ENCODE measurements around the gene BATF3.

The BATF3 gene

DNA sequence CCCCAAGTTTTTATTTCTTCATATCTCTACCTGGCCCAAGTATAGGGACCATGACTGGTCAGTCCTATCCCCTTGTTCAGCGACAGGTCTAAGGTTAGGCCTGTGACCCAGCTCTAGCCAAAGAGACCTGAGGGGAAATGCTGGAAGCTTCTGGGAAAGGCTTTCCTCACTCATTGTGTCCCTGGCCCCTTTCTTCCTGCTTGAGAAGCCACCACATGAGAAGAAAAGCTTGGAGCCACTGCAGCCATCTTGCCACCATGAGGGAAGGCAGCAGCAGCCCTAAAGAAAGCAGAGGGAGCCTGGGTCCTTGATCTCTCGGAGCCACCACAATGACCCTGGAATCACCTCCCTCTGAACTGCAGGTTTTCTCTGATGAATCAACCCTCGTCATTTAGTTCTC lies 47.7 kb downstream of the BATF3 start:
- Histone ChIP-seq H3K36me3 (no peaks in the 10 kb centered on the region), H3K27me3 (no peaks in the 10 kb centered on the region), H3K4me1 (no peaks in the 10 kb centered on the region), H3K9me3 (no peaks in the 10 kb centered on the region), H3K4me3 (ENCODE audit: low read depth, low read length) (no peak overlapping the region)
- TF ChIP-seq, protein P1, sequence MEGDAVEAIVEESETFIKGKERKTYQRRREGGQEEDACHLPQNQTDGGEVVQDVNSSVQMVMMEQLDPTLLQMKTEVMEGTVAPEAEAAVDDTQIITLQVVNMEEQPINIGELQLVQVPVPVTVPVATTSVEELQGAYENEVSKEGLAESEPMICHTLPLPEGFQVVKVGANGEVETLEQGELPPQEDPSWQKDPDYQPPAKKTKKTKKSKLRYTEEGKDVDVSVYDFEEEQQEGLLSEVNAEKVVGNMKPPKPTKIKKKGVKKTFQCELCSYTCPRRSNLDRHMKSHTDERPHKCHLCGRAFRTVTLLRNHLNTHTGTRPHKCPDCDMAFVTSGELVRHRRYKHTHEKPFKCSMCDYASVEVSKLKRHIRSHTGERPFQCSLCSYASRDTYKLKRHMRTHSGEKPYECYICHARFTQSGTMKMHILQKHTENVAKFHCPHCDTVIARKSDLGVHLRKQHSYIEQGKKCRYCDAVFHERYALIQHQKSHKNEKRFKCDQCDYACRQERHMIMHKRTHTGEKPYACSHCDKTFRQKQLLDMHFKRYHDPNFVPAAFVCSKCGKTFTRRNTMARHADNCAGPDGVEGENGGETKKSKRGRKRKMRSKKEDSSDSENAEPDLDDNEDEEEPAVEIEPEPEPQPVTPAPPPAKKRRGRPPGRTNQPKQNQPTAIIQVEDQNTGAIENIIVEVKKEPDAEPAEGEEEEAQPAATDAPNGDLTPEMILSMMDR (IDR thresholded peaks at IDR 0.05; ENCODE audit: low read depth, low read length), result no peak
- DNase-seq, result no peak

DNA sequence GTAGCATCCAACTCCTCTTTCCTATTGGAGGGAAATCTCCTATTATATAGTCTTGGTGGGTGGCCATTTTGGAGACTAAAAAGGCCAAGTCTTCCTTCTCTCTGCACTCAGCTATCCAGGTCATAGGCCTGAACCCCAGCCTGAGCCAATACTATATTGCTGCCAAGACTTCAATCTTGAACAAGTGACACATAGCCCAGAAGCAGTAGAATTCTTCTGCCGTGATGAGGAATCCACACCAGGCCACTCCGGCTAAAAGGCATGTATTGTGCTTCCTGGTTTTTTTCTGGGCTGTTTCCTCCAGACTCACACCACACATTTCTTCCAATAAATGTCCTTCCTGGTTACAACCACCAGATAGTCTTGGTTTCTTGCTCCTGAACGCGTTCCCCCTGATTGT lies 48.1 kb downstream of the BATF3 start:
- no peak for DNase-seq
- no peak overlapping the region for H3K4me3 ChIP-seq (ENCODE audit: low read depth, low read length)
- TF ChIP-seq, protein P1 (IDR thresholded peaks at IDR 0.05; ENCODE audit: low read depth, low read length), result no peak
- no peaks in the 10 kb centered on the region for H3K36me3 ChIP-seq
- H3K9me3 ChIP-seq, result no peaks in the 10 kb centered on the region
- no peaks in the 10 kb centered on the region for H3K4me1 ChIP-seq
- no peaks in the 10 kb centered on the region for H3K27me3 ChIP-seq

DNA sequence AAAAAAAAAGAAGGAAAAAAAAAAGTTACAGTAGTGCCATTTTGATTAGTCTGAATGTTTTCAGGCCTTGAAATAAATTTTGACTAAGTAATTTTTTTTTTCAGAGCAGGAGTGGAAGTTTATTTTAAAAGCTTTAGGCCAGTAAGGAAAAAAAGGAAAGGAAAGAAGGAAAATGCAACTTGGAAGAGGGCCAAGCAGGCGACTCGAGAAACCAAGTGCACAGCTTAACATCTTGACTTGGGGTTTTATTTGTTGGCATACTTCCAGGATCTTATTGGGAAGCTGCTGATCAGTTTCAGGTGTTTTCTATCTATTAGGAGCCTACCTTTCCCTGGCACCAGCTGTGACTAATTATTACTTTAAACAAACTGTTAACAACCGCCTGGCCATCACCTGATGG lies 49.4 kb downstream of the BATF3 start:
- Histone ChIP-seq H3K9me3 (no peaks in the 10 kb centered on the region), H3K4me3 (ENCODE audit: low read depth, low read length) (no peak overlapping the region), H3K36me3 (no peaks in the 10 kb centered on the region), H3K4me1 (no peaks in the 10 kb centered on the region), H3K27me3 (no peaks in the 10 kb centered on the region)
- TF ChIP-seq, protein P1 (IDR thresholded peaks at IDR 0.05; ENCODE audit: low read depth, low read length), result no peak
- no peak for DNase-seq

DNA sequence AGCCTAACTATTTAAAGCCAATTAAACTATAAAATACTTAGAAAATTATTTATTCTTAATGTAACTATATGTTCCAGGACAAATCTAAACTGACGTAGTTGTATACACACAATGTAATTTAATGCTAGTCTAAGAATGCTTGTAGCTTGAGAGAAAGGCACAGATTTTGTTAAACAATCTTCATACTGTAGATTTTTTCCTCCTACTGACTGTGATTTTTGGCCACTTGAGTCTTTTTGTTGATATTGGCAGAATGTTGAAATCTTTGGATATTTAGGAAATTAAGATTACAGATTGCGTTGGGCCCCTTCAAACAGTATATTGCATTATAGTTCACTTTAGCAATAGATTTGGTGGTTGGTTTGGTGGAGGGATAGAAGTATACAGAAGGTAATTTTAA lies 50.6 kb downstream of the BATF3 start:
- Histone ChIP-seq H3K27me3 (no peaks in the 10 kb centered on the region), H3K4me3 (ENCODE audit: low read depth, low read length) (no peak overlapping the region), H3K9me3 (no peaks in the 10 kb centered on the region), H3K36me3 (no peaks in the 10 kb centered on the region), H3K4me1 (no peaks in the 10 kb centered on the region)
- DNase-seq, result no peak
- TF ChIP-seq, protein P1 (IDR thresholded peaks at IDR 0.05; ENCODE audit: low read depth, low read length), result no peak

DNA sequence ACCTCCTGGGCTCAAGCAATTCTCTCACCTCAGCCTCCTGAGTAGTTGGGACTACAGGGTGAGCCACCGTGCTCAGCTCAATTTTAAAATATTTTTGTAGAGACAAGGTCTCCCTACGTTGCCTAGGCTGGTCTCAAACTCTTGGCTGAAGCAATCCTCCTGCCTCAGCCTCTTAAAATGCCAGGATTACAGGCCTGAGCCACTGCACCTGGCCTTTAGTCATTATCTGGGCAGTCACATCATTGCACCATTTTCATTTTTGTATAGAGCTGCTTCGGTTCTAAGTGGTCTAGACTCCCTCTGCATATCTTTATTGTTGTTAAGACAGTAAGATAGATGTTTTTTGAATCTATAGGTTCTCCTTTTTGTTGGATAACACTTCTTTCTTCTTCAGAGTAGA lies 51.2 kb downstream of the BATF3 start:
- TF ChIP-seq, protein P1 (IDR thresholded peaks at IDR 0.05; ENCODE audit: low read depth, low read length), result no peak
- H3K27me3 ChIP-seq, result no peaks in the 10 kb centered on the region
- H3K4me1 ChIP-seq, result no peaks in the 10 kb centered on the region
- H3K36me3 ChIP-seq, result no peaks in the 10 kb centered on the region
- DNase-seq, result no peak
- no peak overlapping the region for H3K4me3 ChIP-seq (ENCODE audit: low read depth, low read length)
- no peaks in the 10 kb centered on the region for H3K9me3 ChIP-seq

DNA sequence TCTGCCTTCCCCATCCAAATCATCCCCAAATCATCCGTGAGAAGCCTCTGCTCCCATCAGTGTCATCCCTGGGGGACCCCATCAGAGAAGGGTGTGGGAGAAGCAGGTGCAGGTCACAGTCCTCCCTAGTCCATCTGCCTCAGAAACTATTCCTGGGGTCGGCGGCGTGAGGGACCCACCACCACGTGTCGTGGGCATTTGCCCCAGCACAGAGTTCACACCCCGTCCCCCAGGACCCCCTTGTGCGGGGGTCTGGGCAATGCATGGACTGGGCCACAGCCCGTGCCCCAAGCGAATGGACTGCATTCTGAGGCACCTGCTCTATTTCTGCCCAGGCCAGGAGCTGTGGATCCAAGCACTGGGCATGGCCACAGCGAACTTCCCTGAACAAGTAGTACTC lies 52.6 kb downstream of the BATF3 start:
- Histone ChIP-seq H3K36me3 (no peaks in the 10 kb centered on the region), H3K27me3 (no peaks in the 10 kb centered on the region), H3K9me3 (no peaks in the 10 kb centered on the region; the same call in 1 of the 2 replicates), H3K4me3 (ENCODE audit: low read depth, low read length) (no peak overlapping the region), H3K4me1 (no peaks in the 10 kb centered on the region)
- TF ChIP-seq, protein P1 (IDR thresholded peaks at IDR 0.05; ENCODE audit: low read depth, low read length), result no peak
- DNase-seq, result no peak
